ENCODE results near the gene SERF1A. TPM values are rescaled to one million over a fixed set of nuclear protein-coding genes. Genes with fewer than 3 reads are reported as not detected.

The SERF1A gene
- 5.5 and 20.0 TPM in 2 replicates for total RNA-seq

GRCh38 chr5:70900533-70901271, at the start of gene SERF1A:
Gene SERF1A (plus strand): TSS chr5:70900669. CDS start chr5:70900870, 201 bp downstream.

Other genes starting within 250 kb of the SERF1A start
- 21.1 and 25.9 TPM in 2 replicates for gene SMN1, start 24.4 kb downstream of the SERF1A start, total RNA-seq
- 2.9 and 4.4 TPM in 2 replicates for gene NAIP, start 124.7 kb downstream of the SERF1A start, total RNA-seq
- 18.0 and 24.5 TPM in 2 replicates for gene GTF2H2, start 167.0 kb downstream of the SERF1A start, total RNA-seq

Data from cardiac ventricle fibroblast (primary cell).